Measurements from ENCODE around the gene SLC18A3. TPM values are rescaled to one million over a fixed set of nuclear protein-coding genes. Genes with fewer than 3 reads are reported as not detected.
A peak's percentile ranks its signal among the peaks of the same experiment; 100 is the strongest.

Gene SLC18A3
- 0.31 TPM for total RNA-seq

DNA sequence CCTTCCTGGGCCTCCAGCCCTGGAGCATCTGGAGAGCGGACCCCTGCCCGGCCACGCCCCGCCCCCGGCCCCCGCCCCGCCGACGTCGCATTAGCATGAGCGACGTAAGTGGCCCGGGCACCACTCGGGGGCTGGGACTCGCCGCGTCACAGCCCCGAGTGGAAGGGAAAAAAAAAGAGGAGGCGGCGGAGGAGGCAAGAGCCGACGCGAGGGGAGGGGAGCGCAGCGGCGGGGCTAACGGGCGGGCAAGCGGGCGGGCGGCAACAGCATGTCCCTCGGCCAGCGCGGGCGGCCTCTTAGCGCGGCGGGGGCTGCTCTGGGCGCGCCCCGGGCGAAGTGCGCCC, at the start of gene SLC18A3:
Gene SLC18A3, plus strand, starts transcription at position 197 of the 344 bp plus-strand sequence. CDS start 431 bp downstream, outside the sequence.
- peak; percentile 25 for DNase-seq

GRCh38 chr10:49560526-49560925, 49.6 kb upstream of the SLC18A3 start:
- DNase-seq, result no peak

DNA sequence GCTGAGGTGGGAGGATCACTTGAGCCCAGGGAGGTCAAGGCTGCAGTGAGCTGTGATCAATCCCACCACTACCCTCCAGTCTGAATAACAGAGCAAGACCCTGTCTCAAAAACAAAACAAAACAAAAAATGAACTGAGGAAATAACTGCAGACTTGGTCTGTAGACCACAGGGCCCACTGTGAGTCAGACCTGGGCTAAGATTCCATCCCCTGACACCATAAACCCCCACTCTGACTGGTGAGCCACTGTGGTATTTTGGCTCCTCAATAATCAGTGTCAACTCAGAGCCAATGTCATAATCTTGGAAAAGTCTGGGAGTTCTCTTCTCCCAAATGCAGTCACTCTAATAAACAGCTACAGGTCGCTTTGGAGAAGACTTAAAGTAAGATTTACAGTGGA, 47.2 kb upstream of the SLC18A3 start:
- no peak for DNase-seq

- DNase-seq, result no peak
Observed at GRCh38 chr10:49564461-49565009, 45.6 kb upstream of the SLC18A3 start.

DNA sequence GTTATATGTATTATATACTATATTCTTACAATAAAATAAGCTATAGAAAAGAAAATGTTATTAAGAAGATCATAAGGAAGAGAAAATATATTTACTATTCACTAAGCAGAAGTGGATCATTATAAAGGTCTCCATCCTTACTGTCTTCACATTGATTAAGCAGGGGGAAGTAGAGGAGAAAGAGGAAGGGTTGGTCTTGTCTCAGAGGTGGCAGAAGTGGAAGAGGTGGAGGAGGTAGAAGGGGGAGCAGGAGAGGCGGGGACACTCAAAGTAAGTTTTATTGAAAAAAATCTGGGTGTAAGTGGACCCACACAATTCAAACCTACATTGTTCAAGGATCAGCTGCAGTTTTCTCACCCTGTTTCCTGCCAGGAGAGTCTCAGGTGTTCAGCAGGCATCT, 42.3 kb upstream of the SLC18A3 start:
- no peak for DNase-seq

GRCh38 chr10:49568235-49568634, 41.9 kb upstream of the SLC18A3 start:
- DNase-seq, result no peak

DNA sequence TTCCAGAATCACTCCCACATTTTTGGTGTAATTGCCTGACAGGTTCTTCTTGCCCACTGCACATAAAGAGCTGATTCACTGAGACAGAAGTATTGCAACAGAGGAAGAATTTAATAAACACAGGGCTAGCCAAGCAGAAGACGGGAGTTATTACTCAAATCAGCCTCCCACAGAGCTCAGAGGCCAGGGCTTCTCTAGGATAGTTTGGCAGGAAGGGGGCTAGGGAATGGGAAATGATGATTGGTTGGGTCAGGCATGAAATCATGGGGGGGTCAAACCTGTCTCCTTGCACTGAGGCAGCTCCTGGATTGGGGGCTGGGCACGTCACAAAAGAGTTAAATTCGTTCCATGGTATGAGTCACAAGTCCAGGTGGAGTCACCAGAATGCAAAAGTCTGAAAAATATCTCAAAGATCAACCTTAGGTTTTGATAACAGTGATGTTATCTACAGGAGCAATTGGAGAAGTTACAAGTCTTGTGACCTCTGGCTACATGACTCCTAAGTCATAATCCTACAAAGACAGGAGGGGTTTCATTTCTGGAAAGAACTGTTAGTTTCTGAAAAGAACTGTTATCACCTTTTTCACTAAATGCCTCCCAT, 41.0 kb upstream of the SLC18A3 start:
- no peak for DNase-seq

- no peak for DNase-seq
Observed at GRCh38 chr10:49571388-49571787, 38.7 kb upstream of the SLC18A3 start.

DNA sequence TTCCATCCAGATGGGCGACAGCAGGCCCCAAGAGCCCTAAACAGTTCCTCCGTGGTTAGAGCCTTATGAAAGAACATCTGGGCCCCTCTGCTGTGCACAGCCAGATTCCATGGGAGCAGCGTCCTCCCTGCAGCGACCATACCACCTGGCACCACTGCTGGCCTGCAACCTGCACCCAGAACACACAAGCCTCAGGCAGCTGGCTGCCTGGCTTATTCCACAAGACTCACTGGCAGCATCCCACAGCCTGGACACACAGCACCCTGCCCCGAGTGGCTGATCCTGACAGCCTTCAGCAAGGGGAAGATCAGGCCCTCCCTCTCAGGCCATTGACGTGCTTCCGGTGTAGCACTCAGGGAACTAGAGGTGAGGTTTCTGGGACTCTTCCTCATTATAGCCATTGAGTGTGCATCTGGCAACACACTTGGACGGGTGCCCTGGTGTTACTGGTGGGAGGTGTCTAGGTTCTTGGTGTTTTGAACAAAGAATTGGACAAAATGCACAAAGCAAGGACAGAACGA, 37.5 kb upstream of the SLC18A3 start:
- no peak for DNase-seq

GRCh38 chr10:49575489-49576072, 34.5 kb upstream of the SLC18A3 start:
- DNase-seq, result no peak

- DNase-seq, result no peak
Observed at GRCh38 chr10:49577182-49577925, 32.8 kb upstream of the SLC18A3 start.

GRCh38 chr10:49578392-49578791, 31.7 kb upstream of the SLC18A3 start:
- DNase-seq, result no peak

- no peak for DNase-seq
Observed at GRCh38 chr10:49579621-49580020, 30.5 kb upstream of the SLC18A3 start.

- DNase-seq, result no peak
Observed at GRCh38 chr10:49585387-49585786, 24.7 kb upstream of the SLC18A3 start.

DNA sequence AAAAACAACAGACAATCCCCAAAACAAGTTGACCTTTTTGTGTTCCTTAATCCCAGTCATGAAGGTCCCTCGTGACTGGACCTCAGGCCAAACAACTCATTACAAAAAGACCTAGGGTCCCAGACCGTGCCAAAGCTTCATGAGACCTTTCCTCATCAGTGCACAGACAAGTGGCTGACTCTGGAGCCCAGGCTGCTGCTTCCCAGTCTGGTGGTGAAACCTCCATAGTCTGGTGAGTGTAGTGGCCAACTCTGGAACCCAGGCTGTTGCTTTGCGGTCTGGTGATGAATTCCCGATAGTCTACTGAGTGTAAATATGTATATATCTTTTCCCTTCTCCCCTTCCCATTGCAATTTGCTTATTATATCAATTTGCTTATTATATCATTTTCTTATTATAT, 22.1 kb upstream of the SLC18A3 start:
- no peak for DNase-seq

DNA sequence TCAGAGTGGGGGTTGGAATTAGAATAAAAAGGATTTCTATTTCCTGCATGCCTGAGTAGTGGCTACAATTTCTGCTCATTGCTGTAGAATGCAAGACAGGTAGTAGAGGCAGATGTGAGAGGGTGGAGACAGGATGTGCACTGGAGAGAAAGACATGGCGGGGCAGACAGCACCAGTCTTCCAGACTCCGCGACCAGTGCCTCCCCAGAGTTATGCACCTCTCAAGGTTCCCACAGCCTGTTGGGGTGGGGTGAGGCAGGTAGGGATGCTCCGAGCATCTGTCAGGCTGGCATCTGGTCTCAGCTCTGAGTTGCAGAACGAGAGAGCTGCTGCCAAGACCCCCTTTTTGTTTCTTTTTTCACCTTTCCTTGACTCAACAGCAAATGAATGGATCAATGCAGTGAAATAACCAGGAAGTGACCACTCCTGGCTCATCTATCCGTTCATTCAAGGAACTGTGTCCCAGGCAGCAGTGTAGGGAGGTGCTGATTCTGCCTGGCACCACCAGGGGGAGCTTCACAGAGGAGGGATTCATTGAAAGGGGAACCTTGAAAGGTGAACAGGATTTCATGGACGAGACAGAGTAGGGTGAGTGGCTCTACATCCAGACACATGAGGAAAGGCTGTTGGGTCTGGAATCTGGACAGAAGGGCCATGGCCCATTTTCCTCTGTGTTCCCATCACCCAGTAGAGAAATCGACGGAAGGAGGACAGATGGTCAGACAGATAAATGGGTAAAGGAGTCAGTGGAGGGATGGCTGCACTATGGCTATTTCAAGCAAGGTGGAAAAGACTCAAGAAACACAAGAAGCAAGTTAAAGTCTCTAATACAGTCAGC, 17.2 kb upstream of the SLC18A3 start:
- DNase-seq, result peak; percentile 64

DNA sequence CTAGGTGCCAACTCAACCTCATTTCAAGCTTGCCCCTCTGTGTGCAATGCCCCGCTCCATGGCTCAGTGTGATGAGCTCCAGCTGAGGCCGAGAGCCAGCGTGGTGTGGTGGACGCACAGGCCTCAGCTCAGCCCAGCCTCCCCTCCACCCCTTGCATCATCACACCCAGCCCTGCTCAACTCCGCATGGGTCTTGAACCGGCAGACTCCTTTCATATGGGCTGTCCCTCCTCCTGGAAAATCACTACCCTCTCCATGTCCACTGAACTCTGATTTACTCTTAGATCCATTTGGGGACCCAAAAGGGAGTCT, 16.6 kb upstream of the SLC18A3 start:
- DNase-seq, result no peak

DNA sequence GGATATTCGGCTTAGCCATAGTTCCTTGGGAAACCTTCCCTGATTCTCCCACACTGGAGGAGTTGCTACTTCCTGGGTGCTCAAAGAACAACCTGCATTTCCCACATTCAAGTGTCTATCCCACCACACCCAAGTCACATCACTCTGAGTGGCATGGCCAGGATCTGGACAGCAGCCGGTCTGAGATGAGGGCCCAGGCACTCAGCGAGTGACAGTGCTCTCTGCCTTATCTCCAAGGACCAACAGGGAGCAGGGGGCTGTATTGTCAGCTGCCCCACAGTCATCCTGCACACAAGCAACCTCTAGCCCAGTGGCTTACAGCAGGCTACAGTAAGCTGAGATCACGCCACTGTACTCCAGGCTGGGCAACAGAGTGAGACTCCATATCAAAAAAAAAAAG, 16.1 kb upstream of the SLC18A3 start:
- no peak for DNase-seq

- peak; percentile 64 for DNase-seq
Observed at GRCh38 chr10:49594594-49594993, 15.5 kb upstream of the SLC18A3 start.

DNA sequence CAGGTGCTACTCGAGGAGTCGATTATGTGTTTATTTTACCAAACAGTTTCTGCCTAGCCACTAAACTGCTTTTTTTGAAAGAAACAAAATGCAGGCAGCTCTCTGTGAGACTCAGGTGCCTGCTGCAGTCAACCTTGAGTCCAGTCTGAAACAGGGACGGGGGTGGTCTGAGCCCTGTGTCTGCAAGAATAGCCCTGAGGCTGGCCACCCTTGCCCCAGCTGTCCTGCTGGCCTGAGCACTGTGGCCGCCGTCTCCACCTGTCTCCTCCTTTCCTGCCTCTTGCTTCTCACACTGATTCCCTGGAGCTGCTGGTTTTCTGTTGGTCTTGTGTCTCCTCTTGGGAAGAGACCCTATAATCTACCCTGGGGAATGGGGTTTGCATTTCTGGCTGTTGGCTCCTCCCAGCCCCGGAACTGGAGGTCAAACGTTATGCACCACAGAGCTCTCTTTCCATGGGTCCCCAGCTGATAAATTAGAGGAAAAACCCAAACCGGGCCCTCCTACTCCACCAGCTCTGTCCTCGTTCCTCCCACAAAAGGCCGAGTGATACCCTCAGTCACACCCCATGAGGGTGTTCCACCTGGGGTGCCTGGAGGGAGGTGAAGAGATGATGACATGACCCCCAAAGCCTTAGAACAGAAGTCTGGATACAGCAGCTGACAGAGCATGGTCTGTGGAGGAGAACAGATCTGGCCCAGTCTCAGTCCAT, 15.0 kb upstream of the SLC18A3 start:
- DNase-seq, result no peak

DNA sequence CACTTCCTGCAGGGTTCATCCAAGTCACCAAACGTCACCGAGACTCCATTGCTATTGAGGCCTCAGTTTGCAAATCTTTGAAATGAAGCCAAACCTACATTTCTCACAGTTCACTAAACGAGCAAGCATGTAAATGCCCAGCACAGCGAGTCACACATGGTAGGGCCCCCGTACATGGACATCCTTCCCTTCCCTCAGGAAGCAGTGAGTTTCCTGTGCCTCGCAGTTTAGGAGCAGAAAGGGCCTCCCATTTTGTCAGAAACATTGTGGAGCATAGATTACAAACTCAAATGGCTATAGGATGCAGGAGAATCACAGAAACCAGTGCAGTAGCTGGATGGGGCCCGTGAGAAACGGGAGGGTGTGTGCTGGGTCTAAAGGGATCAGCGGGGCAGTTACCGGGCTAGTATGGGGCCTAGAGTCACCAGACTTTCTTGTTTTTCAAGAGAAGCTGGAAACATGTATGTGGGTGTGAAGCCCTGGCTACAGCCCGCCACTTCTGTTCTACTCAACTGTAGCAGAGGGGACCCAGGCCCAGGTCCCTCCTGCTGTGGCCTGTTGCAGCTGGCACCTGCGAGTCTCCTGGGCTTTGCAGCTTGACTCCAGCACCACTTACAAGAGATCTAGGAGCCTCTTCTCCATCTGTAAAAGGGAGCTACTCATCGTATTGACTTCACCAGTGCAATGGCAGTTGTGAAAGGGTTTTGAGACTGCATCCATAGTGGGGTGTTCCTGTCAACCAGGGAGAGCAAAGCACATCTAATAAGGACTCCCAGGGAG, 14.2 kb upstream of the SLC18A3 start:
- DNase-seq, result no peak
